Right lobe of liver (tissue), 4 donors: ENCODE measurements around the gene NCOA5.

Source experiments
- POLR2A ChIP-seq: fragments of 450-650 bp; IDR thresholded peaks from one replicate; pipeline ENCODE4 v1.6.1; 2017; ENCODE audit warnings: antibody characterized with exemption, mild to moderate bottlenecking
- TF ChIP-seq, protein P1 (sequence below), 4 donors: fragments of 200-600 bp in 3 of 4; fragments of 450-650 bp in 1 of 4; IDR thresholded peaks; one replicate each; pipeline versions ENCODE4 v1.5.1 to v1.8.0; 2016 to 2022; ENCODE audit warnings: antibody characterized with exemption in 4 of 4, mild to moderate bottlenecking in 2 of 4
- donor health status: DM: no; HTN: no; CAD: no.
- donor health status: DM: no; HTN: no; CAD: no.
- donor health status: DM: no; HTN: yes; CAD: no.

DNA sequence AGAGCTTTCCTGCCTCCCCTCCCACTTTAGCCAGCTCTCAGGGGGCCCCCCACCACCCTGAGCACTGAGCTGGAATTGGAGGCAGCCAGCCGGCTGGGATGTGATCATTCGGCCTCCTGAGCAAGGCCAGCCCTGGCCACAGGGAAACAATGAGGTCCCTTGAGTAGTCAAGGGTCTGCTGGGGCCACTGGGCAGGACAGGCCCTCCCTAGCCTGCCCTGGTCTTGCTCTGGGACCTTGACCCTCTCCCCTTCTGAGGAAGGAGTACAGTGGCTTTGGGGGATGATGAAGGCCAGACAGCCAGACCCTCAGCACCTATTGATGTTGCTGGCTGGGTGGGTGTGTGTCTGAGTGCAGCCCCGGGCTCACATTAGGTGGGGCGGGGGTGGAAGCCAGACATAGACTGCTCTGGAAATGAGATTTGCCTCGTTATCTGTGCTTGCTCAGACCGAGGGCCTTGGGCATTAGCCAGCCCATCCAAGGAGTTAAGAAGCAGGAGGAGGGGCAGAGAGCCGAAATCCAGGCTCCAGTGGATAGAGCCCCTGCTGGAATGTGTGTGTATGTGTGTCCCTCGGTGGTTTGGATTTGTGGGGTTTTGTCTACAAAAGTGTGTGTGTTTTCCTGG, 49.6 kb upstream of the NCOA5 start:
- TF ChIP-seq POLR2A = no peak
- TF ChIP-seq, protein P1, sequence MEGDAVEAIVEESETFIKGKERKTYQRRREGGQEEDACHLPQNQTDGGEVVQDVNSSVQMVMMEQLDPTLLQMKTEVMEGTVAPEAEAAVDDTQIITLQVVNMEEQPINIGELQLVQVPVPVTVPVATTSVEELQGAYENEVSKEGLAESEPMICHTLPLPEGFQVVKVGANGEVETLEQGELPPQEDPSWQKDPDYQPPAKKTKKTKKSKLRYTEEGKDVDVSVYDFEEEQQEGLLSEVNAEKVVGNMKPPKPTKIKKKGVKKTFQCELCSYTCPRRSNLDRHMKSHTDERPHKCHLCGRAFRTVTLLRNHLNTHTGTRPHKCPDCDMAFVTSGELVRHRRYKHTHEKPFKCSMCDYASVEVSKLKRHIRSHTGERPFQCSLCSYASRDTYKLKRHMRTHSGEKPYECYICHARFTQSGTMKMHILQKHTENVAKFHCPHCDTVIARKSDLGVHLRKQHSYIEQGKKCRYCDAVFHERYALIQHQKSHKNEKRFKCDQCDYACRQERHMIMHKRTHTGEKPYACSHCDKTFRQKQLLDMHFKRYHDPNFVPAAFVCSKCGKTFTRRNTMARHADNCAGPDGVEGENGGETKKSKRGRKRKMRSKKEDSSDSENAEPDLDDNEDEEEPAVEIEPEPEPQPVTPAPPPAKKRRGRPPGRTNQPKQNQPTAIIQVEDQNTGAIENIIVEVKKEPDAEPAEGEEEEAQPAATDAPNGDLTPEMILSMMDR (IDR thresholded peaks at IDR 0.05) = no peak
